ENCODE data around the gene UTP3. TPM values are rescaled to one million over a fixed set of nuclear protein-coding genes. Genes with fewer than 3 reads are reported as not detected.

Gene UTP3
- total and polyA plus RNA-seq, 7 experiments from 2014 or later, result 11.3 to 44.9 (median 23.2) TPM

GRCh38 chr4:70704931-70705182 lies 16.5 kb downstream of the UTP3 start:
- intact Hi-C loops (cut with micrococcal nuclease), result loop anchor here (1.0 to 5.0 kb wide), 10 partner anchors 17 to 873 kb away; partner anchors contain the start of genes DCK (in 2 of the 2), GRSF1 (in 2 of the 2), MOB1B (in 2 of the 2) and UTP3 (in 2 of the 2)
- Mint-ChIP-seq H3K27ac (peak overlapping the region in 1 of 9 donors; percentile 43), H3K4me1 (peaks cover 20 to 46% (median 36%) of the 10 kb centered on the region in 7 donors), H3K36me3 (no peaks in the 10 kb centered on the region), H3K9me3 (no peaks in the 10 kb centered on the region), H3K27me3 (no peaks in the 10 kb centered on the region), H3K4me3 (peak overlapping the region in 9 of 10 donors; percentile 43 to 95 (median 92))
- peak in 2 of 9 donors; percentile 14 to 29 for DNase-seq
- ATAC-seq, result no peak
- H3K4me3 ChIP-seq (ENCODE audit: low read length), result peak overlapping the region; percentile 87
- no peaks in the 10 kb centered on the region for H3K27me3 ChIP-seq (ENCODE audit: control insufficient read depth in 2 of 2, insufficient read depth in 2 of 2, low read length in 2 of 2)
- ChIA-PET POLR2A (interaction anchor here (1.7 to 11.3 kb wide), 9 partner anchors 10 to 197 kb away, joined by 4 to 174 read pairs (median 20); partner anchors contain the start of genes GRSF1, MOB1B, RUFY3 and UTP3), CTCF (interaction anchor here (0.9 to 4.1 kb wide), 5 partner anchors 13 to 32 kb away, joined by 5 to 31 read pairs (median 18); partner anchors contain the start of gene UTP3)
- H3K4me1 ChIP-seq (ENCODE audit: control insufficient read depth in 2 of 2, insufficient read depth in 2 of 2, low read length in 2 of 2), result peaks cover 12 to 22% of the 10 kb centered on the region in 2 donors
- no peaks in the 10 kb centered on the region for H3K9me3 ChIP-seq (ENCODE audit: control insufficient read depth in 2 of 3, low read length in 3 of 3)
- no peaks in the 10 kb centered on the region for H3K36me3 ChIP-seq (ENCODE audit: control insufficient read depth in 2 of 3, insufficient read depth in 3 of 3, low read length in 3 of 3)
- H3K27ac ChIP-seq (ENCODE audit: low read depth, low read length), result peak overlapping the region; percentile 88

- Mint-ChIP-seq H3K36me3 (no peaks in the 10 kb centered on the region), H3K9me3 (no peaks in the 10 kb centered on the region), H3K4me3 (peak overlapping the region; percentile 82 to 96 (median 92)), H3K27me3 (no peaks in the 10 kb centered on the region), H3K4me1 (peaks cover 21 to 51% (median 39%) of the 10 kb centered on the region in 7 donors), H3K27ac (peak overlapping the region; percentile 84 to 98 (median 93))
- intact Hi-C loops (cut with micrococcal nuclease), result loop anchor here (1.0 to 2.0 kb wide), 9 partner anchors 9 to 288 kb away; partner anchors contain the start of genes DCK (in 2 of the 2), GRSF1 (in 2 of the 2), MOB1B (in 2 of the 2) and UTP3 (in 1 of the 2)
- ATAC-seq (peak; percentile 80), DNase-seq (peak; percentile 57 to 77 (median 70))
- no peaks in the 10 kb centered on the region for H3K27me3 ChIP-seq (ENCODE audit: control insufficient read depth in 2 of 2, insufficient read depth in 2 of 2, low read length in 2 of 2)
- ChIA-PET CTCF (interaction anchor here (0.9 to 4.1 kb wide), 7 partner anchors 13 to 53 kb away, joined by 5 to 31 read pairs (median 7); partner anchors contain the start of gene UTP3), POLR2A (interaction anchor here (1.0 to 11.3 kb wide), 12 partner anchors 10 to 288 kb away, joined by 4 to 174 read pairs (median 14); partner anchors contain the start of genes DCK, GRSF1, MOB1B and RUFY3)
- no peaks in the 10 kb centered on the region for H3K36me3 ChIP-seq (ENCODE audit: control insufficient read depth in 2 of 3, insufficient read depth in 3 of 3, low read length in 3 of 3)
- H3K27ac ChIP-seq (ENCODE audit: low read depth, low read length), result peak overlapping the region; percentile 88
- H3K9me3 ChIP-seq (ENCODE audit: control insufficient read depth in 2 of 3, low read length in 3 of 3), result no peaks in the 10 kb centered on the region
- H3K4me3 ChIP-seq (ENCODE audit: low read length), result peak overlapping the region; percentile 87
- peaks cover 12 to 24% of the 10 kb centered on the region in 2 donors for H3K4me1 ChIP-seq (ENCODE audit: control insufficient read depth in 2 of 2, insufficient read depth in 2 of 2, low read length in 2 of 2)
These were observed 17.1 kb downstream of the UTP3 start for GRCh38 chr4:70705183-70706043.

- Histone ChIP-seq H3K4me1 (ENCODE audit: control insufficient read depth in 2 of 2, insufficient read depth in 2 of 2, low read length in 2 of 2) (peaks cover 12 to 24% of the 10 kb centered on the region in 2 donors), H3K27ac (ENCODE audit: low read depth, low read length) (peak overlapping the region; percentile 88), H3K27me3 (ENCODE audit: control insufficient read depth in 2 of 2, insufficient read depth in 2 of 2, low read length in 2 of 2) (no peaks in the 10 kb centered on the region), H3K4me3 (ENCODE audit: low read length) (peak overlapping the region; percentile 87), H3K9me3 (ENCODE audit: control insufficient read depth in 2 of 3, low read length in 3 of 3) (no peaks in the 10 kb centered on the region), H3K36me3 (ENCODE audit: control insufficient read depth in 2 of 3, insufficient read depth in 3 of 3, low read length in 3 of 3) (no peaks in the 10 kb centered on the region)
- H3K4me3 Mint-ChIP-seq, result peak overlapping the region; percentile 82 to 96 (median 92)
- ATAC-seq (no peak), DNase-seq (no peak)
- H3K27me3 Mint-ChIP-seq, result no peaks in the 10 kb centered on the region
- POLR2A ChIA-PET, result interaction anchor here (1.0 to 11.3 kb wide), 13 partner anchors 9 to 288 kb away, joined by 3 to 174 read pairs (median 7); partner anchors contain the start of genes DCK, GRSF1, MOB1B and RUFY3
- H3K36me3 Mint-ChIP-seq, result no peaks in the 10 kb centered on the region
- intact Hi-C loops (cut with micrococcal nuclease), result loop anchor here in 1 of 2 donors (1.0 kb wide), 1 partner anchor 8 kb away; no protein-coding TSS in a partner anchor
- peak overlapping the region; percentile 84 to 98 (median 93) for H3K27ac Mint-ChIP-seq
- no peaks in the 10 kb centered on the region for H3K9me3 Mint-ChIP-seq
- H3K4me1 Mint-ChIP-seq, result peaks cover 21 to 51% (median 39%) of the 10 kb centered on the region in 7 donors
- CTCF ChIA-PET, result interaction anchor here (1.1 to 4.1 kb wide), 6 partner anchors 9 to 54 kb away, joined by 5 to 31 read pairs (median 12); partner anchors contain the start of gene UTP3
These were observed 17.7 kb downstream of the UTP3 start for GRCh38 chr4:70706044-70706461.

- Mint-ChIP-seq H3K27ac (peak overlapping the region; percentile 52 to 98 (median 93)), H3K9me3 (no peaks in the 10 kb centered on the region), H3K4me1 (peaks cover 21 to 55% (median 44%) of the 10 kb centered on the region in 7 donors), H3K36me3 (no peaks in the 10 kb centered on the region), H3K4me3 (peak overlapping the region; percentile 82 to 96 (median 92)), H3K27me3 (no peaks in the 10 kb centered on the region)
- Histone ChIP-seq H3K9me3 (ENCODE audit: control insufficient read depth in 2 of 3, low read length in 3 of 3) (no peaks in the 10 kb centered on the region), H3K4me1 (ENCODE audit: control insufficient read depth in 2 of 2, insufficient read depth in 2 of 2, low read length in 2 of 2) (peaks cover 12 to 25% of the 10 kb centered on the region in 2 donors), H3K27ac (ENCODE audit: low read depth, low read length) (peak overlapping the region; percentile 88), H3K4me3 (ENCODE audit: low read length) (peak overlapping the region; percentile 87), H3K27me3 (ENCODE audit: control insufficient read depth in 2 of 2, insufficient read depth in 2 of 2, low read length in 2 of 2) (no peaks in the 10 kb centered on the region), H3K36me3 (ENCODE audit: control insufficient read depth in 2 of 3, insufficient read depth in 3 of 3, low read length in 3 of 3) (no peaks in the 10 kb centered on the region)
- POLR2A ChIA-PET, result interaction anchor here (1.0 to 11.3 kb wide), 12 partner anchors 9 to 287 kb away, joined by 3 to 174 read pairs (median 10); partner anchors contain the start of genes DCK, GRSF1, RUFY3 and UTP3
- ATAC-seq (no peak), DNase-seq (no peak)
- intact Hi-C loops (cut with micrococcal nuclease), result loop anchor here in 1 of 2 donors (1.0 kb wide), 1 partner anchor 8 kb away; no protein-coding TSS in a partner anchor
- CTCF ChIA-PET, result interaction anchor here (0.6 to 4.1 kb wide), 8 partner anchors 8 to 1048 kb away, joined by 3 to 31 read pairs (median 6); partner anchors contain the start of gene UTP3
These were observed 18.2 kb downstream of the UTP3 start for GRCh38 chr4:70706516-70706915.

- intact Hi-C loops (cut with micrococcal nuclease), result no loop called here
- H3K27ac Mint-ChIP-seq, result peak overlapping the region in 5 of 9 donors; percentile 1 to 63 (median 18)
- ChIA-PET CTCF (no interaction called here), POLR2A (interaction anchor here (1.6 to 9.7 kb wide), 2 partner anchors 12 to 27 kb away, joined by 6 to 131 read pairs; partner anchors contain the start of gene RUFY3)
- DNase-seq, result peak in 1 of 9 donors; percentile 46
- H3K9me3 Mint-ChIP-seq, result no peaks in the 10 kb centered on the region
- Histone ChIP-seq H3K4me3 (ENCODE audit: low read length) (no peak overlapping the region), H3K9me3 (ENCODE audit: control insufficient read depth in 2 of 3, low read length in 3 of 3) (no peaks in the 10 kb centered on the region), H3K27me3 (ENCODE audit: control insufficient read depth in 2 of 2, insufficient read depth in 2 of 2, low read length in 2 of 2) (no peaks in the 10 kb centered on the region), H3K27ac (ENCODE audit: low read depth, low read length) (no peak overlapping the region), H3K4me1 (ENCODE audit: control insufficient read depth in 2 of 2, insufficient read depth in 2 of 2, low read length in 2 of 2) (peaks cover 8 to 30% of the 10 kb centered on the region in 2 donors), H3K36me3 (ENCODE audit: control insufficient read depth in 2 of 3, insufficient read depth in 3 of 3, low read length in 3 of 3) (no peaks in the 10 kb centered on the region)
- H3K4me3 Mint-ChIP-seq, result peak overlapping the region in 4 of 10 donors; percentile 7 to 32 (median 10)
- no peaks in the 10 kb centered on the region for H3K27me3 Mint-ChIP-seq
- no peak for ATAC-seq
- H3K4me1 Mint-ChIP-seq, result peaks cover 25 to 76% (median 57%) of the 10 kb centered on the region in 7 donors
- no peaks in the 10 kb centered on the region for H3K36me3 Mint-ChIP-seq
These were observed 21.4 kb downstream of the UTP3 start for GRCh38 chr4:70709611-70710205.

GRCh38 chr4:70711599-70711998 lies 23.3 kb downstream of the UTP3 start:
- no peaks in the 10 kb centered on the region for H3K9me3 Mint-ChIP-seq
- ATAC-seq, result no peak
- H3K27me3 Mint-ChIP-seq, result no peaks in the 10 kb centered on the region
- Histone ChIP-seq H3K36me3 (ENCODE audit: control insufficient read depth in 2 of 3, insufficient read depth in 3 of 3, low read length in 3 of 3) (no peaks in the 10 kb centered on the region), H3K27ac (ENCODE audit: low read depth, low read length) (no peak overlapping the region), H3K4me3 (ENCODE audit: low read length) (no peak overlapping the region), H3K4me1 (ENCODE audit: control insufficient read depth in 2 of 2, insufficient read depth in 2 of 2, low read length in 2 of 2) (peaks cover under 1 to 22% of the 10 kb centered on the region in 2 donors), H3K9me3 (ENCODE audit: control insufficient read depth in 2 of 3, low read length in 3 of 3) (no peaks in the 10 kb centered on the region), H3K27me3 (ENCODE audit: control insufficient read depth in 2 of 2, insufficient read depth in 2 of 2, low read length in 2 of 2) (no peaks in the 10 kb centered on the region)
- DNase-seq, result no peak
- intact Hi-C loops (cut with micrococcal nuclease), result no loop called here
- ChIA-PET CTCF (no interaction called here), POLR2A (interaction anchor here (1.2 to 1.9 kb wide), 3 partner anchors 10 to 23 kb away, joined by 4 to 11 read pairs (median 5); partner anchors contain the start of gene RUFY3)
- H3K36me3 Mint-ChIP-seq, result no peaks in the 10 kb centered on the region
- peak overlapping the region in 8 of 10 donors; percentile 3 to 58 (median 24) for H3K4me3 Mint-ChIP-seq
- peaks cover 23 to 70% (median 49%) of the 10 kb centered on the region in 7 donors for H3K4me1 Mint-ChIP-seq
- H3K27ac Mint-ChIP-seq, result peak overlapping the region in 6 of 9 donors; percentile 1 to 65 (median 42)

Measured in naive thymus-derived CD4-positive, alpha-beta T cell (primary cell).